GM19463 (cell line): ENCODE data around the gene PLXNB2.
"Not testable (repeated sequence)": the region's sequence is repeated elsewhere in the genome, so short reads cannot be mapped to it uniquely, and the experiment has no call there.

Source experiments
- ATAC-seq: cut with Tn5 transposase; IDR thresholded peaks from one replicate; pipeline ENCODE4 v1.9.1; 2021; ENCODE audit warnings: mild to moderate bottlenecking, moderate library complexity; ENCODE audit not compliant: unreplicated experiment

Gene PLXNB2

DNA sequence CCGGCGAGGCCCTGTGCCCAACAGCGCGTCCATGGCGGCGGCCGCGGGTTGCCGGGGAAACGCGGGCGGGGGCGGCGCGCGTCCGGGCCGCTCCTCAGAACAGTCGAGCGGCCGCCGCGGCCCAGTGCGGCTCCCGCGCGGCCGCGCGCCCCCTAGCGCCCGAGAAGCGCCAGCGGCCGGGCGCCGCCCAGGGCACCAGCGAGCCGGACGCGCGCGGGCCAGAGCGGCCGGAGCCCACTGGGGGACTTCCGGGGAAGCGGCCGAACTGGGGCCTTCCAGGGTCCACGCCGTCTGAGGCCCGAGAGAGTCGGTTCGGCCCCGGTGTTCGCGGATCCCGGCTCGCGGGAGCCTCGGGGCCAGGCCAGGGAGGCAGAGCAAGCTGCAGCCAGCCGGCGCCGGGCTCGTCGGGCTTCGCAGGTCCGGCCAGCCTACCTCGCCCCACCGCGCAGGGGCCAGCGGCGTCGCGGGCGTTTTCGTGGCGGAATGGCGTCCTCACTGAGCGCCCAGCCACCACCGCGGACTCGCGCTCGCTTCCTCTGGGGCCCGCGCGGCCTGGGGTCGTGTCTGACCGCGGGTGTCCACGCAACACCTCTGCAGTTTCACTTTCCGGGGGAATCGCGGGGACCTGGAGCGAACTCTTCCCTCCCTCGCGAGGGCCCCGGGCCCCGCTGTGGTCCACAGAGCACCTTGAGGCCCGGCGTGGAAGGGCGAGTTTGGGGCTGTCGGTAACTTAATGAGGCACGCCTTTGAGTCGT lies 19.7 kb upstream of the PLXNB2 start, which contains the start of gene DENND6B:
Gene DENND6B (minus strand): TSS at position 57 of the 755 bp plus-strand sequence. CDS start 24 bp downstream, at position 33.
- no peak for ATAC-seq

DNA sequence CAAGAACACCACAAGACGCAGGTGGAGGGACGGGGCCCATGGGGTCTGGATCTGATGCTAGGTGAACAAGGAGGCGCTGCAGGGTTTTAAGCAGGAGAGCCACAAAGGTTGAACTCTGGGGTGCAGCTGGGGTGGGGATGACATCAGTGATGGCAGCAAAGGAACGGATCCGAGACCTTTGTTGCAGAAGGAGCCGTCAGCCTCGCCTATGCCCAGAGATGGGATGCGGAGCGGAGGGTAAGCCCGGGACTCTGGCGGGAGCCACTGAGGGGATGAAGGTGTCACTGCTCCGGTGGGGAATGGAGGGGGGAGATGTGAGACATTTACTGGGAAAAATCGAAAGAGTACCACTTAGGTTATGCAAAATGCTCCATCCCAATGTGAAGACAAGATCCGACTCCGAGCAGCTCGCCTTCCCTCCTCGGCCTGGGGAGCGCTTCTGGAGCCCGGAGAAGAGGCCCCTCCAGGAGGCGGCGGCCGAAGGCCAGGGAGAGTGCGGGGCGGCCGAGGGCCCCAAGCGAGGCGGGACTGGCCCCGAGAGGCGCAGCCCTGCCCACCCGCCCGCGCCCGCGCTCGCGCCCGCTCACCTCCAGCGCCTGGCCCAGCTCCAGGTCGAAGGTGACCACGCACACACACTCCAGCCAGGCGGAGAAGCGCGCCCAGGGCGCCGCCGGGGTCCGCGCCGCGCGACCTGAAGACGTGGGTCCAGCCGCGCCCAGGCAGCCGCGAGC lies 18.9 kb upstream of the PLXNB2 start:
- no peak for ATAC-seq

DNA sequence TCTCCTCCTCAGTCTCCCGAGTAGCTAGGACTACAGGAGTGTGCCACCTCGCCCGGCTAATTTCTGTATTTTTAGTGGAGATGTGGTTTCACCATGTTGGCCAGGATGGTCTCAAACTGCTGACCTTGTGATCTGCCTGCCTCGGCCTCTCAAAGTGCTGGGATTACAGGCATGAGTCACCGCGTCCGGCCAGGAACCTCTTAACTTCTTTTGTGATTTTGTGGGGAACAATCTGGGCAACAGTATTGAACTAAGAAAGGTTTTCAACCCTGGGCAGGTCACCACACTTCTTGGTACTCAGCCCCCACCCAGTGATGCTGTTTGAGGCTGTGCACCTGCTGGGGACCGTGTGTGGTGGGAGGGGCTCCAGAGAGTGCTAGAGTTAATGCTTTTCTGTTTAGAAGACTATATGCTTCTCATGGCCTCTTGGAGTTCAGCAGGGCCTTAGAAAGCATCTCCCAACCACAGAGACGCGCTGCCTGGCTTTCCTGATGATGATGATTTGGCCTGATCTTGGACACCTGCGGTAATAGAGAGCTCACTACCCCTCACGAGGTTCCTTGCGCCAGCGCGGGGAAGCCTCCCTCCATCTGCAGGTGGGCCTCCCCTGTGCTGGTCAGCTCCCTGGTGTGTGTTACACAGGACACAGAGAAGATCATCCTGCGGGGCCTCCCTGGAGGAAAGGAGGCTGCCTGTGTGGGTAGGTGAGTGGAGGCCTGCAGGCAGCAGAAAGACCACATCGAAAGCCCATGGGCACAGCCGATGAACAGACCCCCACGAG lies 18.2 kb upstream of the PLXNB2 start:
- ATAC-seq: no peak

DNA sequence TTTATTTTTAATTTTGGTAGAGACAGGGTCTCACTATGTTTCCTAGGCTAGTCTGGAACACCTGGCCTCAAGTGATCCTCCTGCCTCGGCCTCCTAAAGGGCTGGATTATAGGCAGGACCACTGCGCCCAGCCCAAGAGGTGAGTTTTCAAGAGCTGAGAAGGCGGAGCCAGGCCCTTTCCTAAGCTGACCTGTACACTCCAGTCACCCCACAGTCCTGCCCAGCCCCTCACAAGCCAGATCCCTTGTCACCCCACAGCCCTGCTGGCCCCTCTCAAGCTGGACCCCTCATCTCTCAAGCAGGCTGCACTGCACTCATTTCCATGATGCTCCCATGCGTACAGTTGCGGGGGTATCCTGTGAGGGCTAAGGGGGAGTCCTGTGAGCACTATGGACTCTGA lies 16.5 kb upstream of the PLXNB2 start:
- ATAC-seq: no peak

DNA sequence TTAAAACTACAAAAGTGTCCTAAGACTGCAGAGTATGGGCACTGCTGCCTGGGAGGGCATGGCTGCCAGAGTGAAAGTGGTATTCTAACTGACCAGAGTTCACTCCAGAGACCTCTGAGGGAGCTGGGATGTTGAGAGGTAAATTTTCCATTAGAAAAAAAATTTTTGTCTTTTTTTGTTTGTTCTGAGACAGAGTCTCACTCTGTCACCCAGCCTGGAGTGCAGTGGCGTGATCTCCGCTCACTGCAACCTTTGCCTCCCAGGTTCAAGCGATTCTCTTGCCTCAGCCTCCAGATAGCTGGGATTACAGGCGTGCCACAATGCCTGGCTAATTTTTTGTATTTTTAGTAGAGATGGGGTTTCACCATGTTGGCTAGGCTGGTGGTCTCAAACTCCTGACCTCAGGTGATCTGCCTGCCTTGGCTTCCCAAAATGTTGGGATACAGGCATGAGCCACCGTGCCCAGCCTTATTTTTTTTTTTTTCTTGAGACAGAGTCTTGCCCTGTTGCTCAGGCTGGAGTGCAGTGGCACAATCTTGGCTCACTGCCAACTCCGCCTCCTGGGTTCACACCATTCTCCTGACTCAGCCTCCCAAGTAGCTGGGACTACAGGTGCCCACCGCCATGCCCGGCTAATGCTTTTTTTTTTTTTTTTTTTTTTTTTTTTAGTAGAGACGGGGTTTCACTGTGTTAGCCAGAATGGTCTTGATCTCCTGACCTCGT lies 15.1 kb upstream of the PLXNB2 start:
- not testable (repeated sequence) for ATAC-seq

DNA sequence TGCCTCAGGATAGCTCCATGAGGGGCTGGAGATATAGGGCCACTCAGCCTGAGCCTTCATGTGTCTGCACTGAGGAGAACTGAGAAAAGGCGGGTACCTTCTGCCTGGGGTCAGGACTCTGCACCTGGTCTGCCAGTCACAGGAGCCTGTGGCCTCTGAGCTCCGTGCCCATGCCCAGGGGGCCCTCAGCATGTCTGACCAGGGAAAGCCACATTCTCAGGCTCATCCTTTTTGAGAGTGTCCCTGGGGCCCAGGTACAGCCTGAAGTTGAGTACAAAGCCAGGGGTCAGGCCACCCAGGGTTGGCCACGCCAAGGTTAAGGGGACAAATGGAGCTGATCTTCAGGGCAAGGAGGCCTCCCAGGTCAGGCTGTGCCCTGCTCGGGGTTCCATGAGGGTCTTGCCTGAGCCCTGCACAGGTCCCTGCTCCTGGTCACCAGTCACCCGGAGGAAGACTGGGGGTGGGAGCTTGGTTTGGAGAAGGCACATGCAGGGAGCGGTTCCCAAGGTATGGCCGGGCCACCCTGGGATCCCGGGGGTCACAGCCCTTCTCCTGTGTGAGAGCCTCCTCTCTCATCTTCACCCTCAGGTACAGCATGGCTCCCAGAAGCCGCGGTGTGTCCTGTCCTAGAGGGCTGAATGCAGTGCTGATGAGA lies 13.4 kb upstream of the PLXNB2 start:
- no peak for ATAC-seq

DNA sequence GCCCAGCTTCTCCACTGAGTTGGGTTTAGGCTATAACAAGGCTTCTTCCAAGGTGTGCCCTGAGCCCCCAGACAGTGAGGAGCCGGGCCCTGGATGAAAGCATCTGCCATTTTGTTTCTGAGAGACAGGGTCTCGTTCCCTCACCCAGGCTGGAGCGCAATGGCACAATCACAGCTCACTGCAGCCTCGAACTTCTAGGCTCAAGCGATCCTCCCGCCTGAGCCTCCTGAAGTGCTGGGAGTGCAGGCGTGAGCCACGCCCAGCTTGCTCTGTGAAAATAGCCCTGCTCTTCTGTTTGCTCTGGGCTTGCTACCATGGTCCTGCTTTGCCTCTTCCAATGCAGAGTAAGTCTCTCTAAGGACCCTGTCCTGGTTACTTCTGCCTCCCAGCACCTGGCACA lies 12.7 kb upstream of the PLXNB2 start:
- no peak for ATAC-seq

DNA sequence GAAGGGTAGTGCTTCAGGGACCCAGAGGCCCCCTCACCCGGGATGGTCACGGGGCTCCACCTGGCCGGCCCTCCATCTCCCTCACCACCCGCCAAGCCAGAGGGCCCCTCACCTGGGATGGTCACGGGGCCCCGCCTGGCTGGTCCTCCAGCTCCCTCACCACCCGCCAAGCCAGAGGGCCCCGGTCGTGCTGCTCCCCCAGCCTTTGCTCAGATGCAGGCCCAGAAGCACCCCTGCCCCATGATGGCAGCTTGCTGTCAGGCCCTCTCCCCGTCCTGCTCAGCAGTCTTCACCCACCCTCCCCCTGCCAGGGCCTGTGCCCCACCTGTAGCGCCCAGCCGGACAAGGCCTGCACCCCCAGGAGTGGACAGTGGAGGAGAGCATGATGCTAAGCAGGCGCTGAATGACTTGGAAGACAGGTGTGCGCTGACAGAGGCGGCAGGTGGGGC lies 12.1 kb upstream of the PLXNB2 start:
- no peak for ATAC-seq

DNA sequence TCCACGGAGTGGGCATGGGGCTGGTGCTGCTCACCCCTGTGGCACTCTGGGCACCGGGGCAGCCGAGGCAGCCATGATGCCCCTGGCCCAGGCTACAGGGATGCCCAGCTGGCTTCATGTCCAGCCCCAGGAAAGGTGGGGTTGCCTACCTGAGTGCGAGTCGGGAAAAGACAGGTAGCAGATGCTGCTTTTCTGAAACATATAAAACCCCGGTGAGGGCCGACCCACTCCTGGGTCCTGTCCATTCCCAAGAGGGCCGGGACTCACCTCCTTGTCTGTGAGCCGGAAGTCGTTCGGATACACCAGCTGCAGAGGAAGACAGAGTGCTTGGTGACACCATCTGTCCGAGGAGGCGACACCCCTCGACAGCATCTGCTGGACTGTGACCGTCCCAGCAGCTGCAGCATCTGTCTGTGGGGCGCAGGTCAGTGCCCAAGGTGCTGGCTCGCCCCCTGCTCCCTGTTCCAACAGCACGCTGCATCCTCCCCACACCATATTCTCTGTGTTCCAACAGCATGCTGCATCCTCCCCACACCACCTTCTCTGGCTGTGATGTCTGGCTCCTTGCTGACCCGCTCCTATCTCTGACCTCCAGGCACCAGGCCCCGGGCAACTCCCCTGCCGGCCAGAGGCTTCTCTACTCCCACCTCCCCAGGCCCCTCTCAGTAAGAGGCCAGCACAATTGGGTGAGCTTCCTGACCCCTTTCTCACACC lies 11.4 kb upstream of the PLXNB2 start:
- no peak for ATAC-seq

DNA sequence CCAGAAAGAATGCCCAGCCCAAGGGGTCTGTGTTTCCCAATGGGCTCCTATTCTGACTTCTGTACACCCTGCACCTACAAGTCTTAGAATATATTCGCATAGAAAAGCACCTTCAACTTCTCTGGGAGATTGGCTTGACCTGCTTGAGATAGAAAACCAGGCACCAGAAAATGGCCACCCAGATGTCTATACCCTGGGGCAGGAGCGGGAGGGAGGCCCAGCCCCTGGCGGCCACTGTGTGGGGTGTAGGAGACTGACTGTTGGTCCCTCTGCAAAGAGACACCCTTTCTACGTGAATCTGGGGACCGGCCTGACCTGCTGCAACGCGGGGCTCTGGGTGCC lies 10.9 kb upstream of the PLXNB2 start:
- no peak for ATAC-seq

DNA sequence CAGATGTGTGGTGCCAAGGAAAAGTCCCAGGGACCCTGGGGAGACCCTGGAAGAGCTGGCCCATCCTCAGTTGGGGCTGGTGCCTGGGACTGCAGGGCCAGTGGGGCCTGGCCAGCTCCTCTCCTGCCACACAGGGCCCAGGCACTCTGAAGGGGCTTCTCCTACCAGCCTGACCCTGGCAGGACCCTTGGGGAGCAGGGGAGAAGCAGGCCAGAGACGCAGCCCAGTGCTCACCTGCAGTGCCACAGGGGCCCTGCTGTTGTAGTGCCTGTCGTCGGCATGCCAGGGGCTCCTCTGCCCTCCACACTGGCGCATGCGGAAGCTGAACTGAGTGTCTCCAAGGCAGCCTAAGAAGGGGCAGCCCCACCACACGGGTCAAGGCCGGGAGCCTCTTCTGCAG lies 10.2 kb upstream of the PLXNB2 start:
- no peak for ATAC-seq

DNA sequence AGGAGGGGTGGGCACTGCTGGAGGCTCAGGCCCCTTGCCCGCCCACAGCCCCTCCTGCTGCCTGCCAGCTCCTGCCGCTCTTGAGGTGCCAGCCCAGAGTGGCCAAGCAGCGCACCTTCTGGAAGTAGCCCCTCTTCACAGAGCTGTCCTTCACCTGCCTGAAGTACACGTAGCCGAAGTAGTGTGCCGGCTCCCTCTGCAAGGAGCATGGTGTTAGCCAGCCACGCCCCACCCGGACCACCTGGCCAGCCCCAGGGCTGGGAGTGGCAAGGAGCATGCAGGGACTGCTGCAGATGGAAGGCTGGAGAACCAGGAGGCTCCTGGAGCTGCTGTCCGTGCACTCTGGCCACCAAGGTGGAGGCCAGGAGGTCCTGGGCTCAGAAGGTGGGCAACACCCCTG lies 9.7 kb upstream of the PLXNB2 start:
- no peak for ATAC-seq

DNA sequence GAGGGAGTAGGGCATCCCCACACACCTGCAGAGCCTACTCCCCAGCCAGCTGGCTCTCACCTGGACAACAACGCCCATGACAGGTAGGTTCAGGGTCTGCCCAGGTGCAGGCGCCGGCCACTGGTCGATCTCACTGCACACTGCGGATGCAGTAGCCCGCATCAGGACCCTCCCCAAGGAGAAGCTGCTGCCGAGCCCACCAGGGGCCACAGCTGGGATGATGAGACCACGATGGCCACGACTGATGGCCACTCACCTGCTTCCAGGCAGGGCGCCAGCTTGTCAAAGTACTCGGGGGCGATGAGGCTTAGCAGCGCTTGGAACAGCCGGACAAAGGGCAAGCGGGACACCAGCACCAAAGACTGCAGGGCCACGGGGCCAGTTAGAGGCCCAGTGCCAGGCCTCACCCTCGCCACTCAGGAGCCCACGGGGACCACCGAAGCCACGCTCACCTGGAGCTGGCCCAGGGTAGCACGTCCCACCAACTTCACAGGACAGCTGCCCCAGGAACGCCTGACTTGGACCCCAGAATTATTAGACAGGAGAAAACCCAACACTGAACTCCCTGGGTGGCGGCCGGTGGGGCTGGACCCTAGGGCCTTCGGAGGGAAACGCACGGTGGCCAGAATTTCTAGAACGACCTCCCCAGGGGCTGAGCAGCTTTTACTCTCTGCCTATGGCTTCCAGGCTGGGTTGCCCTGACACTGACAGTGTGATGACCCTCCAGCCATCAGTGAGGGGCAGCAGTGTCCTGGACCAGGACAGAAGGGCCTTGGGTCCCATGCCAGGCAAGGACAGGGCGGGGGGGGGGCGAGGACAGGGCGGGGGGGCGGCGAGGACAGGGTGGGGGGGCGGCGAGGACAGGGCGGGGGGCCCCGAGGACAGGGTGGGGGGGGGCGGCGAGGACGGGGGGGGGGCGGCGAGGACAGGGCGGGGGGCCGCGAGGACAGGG lies 8.9 kb upstream of the PLXNB2 start:
- ATAC-seq: no peak

DNA sequence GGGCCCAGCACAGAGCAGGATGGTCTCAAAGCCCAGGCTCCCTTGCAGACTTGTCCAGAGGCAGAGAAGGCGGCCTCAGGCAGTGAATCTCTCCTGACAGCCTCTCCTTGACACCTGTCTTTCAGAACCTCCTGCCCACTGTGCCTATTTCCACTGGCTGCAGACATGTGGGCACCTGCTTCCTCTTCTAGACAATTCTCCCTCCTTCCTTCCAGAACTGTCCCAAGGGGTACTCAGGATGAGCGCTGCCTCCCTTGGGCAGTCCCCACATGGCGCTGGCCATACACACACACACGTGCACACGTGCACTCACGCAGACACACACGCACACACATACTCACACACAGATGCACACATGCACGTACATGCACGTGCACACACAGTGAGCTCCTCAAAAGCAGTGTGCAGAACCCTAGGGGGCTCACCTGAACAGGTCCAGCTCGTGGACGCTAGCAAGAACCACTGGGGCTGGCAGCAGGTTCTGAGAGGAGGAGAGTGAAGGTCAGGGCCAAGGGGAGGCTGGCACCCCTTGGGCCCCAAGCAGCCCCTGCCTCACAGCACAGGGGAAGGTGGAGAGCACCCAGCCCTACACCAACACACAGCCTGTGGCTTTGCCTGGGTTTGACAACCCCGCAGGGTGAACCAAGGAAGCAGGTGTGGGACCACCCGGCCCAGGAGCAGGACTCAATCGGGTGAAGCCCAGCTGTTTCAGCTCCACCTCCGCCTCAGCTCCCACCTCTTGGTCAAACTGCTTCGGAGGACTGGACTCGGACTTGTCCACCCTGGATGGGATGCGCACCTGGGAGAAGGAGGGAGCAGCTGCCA lies 8.1 kb upstream of the PLXNB2 start:
- ATAC-seq: no peak

DNA sequence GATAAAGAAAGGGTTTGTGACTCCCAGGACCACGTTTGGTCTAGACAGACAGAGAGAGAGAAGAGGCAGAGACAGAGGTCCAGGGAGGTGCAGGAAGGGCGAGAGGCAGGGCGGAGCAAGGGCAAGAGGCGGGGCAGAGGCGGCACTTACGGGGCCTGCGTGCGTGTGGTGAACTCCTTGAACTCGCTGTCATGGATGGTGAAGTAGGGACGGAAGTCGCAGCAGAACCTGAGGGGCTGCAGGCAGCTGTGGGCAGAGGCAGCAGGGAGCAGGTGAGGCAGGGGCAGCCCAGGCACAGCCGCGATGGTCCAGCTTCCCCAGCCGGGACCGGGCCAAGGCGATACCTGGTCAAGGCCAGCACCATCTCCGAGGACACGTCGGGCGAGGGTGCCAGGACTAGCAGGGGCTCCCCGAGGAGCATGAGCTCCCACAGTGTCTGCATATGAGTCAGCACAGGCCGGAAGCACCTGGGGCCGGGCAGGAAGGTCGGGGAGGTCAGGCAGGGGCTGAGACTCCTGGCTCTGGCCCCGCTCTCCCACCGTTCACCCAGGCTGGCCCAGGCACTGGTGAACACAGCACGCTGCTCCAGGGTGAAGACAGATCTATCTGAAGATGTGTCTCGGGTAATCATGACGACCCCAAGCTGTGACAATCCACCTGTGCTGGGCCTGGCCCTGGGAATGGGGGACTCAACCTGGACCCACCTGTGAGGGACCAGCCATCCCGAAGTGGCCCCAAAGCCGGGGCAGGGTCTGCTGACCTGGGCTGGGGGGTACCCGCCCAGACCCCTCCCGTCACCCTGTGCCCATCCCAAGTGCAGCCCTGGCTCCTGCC lies 7.2 kb upstream of the PLXNB2 start:
- peak; percentile 76 for ATAC-seq

DNA sequence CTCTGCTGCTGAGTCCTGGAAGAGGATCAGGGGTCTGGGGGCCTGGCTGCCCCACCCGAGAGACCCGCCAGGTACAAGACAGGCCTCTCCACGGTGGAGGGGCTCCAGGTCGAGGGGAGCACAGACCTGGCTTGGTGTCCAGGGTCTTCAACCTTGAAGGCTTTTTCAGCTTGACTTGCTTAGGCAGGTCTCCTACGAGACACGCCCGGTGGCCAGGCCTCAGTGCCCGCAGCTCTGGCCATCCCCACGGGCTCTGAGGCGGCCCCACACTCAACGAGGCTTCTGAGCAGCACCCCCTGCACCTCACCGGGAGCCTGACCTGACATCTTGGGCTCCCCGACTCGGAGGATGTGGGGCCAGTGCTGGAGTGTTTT lies 6.6 kb upstream of the PLXNB2 start:
- no peak for ATAC-seq

DNA sequence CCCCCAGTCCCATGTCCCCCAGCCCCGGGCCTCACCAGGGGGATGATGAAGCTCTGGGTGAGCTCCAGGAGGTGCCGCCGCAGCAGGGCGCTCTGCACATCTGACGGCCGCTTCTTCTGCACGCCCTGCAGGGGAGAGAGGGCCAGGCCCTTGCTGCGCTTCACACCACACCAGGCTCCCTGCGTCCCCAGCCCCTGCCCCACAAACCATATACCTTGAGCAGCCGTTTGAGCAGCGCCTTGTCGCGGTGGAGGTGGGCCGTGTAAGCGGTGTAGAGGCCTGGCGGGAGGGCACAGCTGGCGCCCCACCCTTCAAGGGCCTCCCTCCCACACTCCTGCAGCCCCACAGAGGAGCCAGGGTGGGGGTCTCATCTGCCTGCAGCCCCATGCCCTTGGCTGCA lies 6.2 kb upstream of the PLXNB2 start:
- no peak for ATAC-seq
